GM12892 (cell line): ENCODE results near the gene GYS1.
"Not testable (repeated sequence)": the region's sequence is repeated elsewhere in the genome, so short reads cannot be mapped to it uniquely, and the experiment has no call there.

Experiments used
- POLR2A ChIP-seq: IDR thresholded peaks from 2 replicates; pipeline ENCODE4 v1.6.1; 2011; ENCODE audit warnings: low read depth, low read length, control low read depth
- POLR2AphosphoS5 ChIP-seq: IDR thresholded peaks from 2 replicates; pipeline ENCODE4 v1.6.1; 2011; ENCODE audit warnings: low read depth, low read length, control low read depth

GRCh38 chr19:49024233-49024632, 31.1 kb upstream of the GYS1 start, which contains the start of gene CGB3:
- TF ChIP-seq POLR2AphosphoS5, POLR2A: not testable (repeated sequence)
